Measurements from ENCODE around the gene UBE2M. TPM values are rescaled to one million over a fixed set of nuclear protein-coding genes. Genes with fewer than 3 reads are reported as not detected.

The UBE2M gene
- polyA plus RNA-seq, 1 of the 3 experiments (the other 2 are of a cell fraction) = 135 TPM

DNA sequence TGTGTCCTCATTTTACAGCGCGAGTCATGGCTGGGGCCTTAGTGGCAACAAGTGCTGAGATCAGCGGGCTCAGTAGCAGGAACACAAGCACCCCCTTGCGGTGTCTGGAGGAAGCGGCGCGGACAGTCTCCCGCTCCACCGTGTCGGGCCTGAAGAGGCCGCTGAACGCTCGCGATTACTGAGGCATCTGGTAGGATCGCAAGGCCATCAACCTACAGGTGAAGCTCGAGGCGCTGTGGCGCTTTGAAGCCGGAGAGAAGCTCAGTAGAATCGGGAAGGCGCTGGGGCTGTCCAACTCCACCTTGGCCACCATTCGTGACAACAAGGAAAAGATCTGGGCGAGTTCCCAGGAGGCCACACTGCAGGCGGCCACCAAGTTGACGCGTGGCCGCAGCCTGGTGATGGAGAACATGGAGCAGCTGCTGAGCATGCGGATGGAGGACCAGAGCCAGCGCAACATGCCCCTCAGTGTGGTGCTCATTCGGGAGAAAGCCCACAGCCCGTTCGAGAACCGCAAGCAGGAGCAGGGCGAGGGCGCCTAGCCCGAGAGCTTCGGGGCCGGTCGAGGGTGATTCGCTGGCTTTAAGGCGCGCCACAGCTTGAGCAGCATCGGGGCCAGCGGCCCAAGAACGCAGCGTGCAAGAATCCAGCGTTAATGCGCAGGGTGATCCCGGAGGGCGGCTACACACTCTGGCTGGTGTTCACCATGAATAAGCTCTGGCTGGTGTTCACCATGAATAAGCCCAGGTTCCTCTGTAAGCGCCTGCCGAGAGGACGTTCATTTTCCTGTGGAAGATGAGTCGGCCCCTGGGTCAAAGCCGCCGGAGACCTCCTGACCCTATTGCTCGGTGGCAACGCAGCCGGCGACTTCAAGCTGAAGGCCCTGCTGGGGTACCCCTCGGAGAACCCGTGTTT lies 23.1 kb upstream of the UBE2M start (continued):
- TF ChIP-seq, protein P1, sequence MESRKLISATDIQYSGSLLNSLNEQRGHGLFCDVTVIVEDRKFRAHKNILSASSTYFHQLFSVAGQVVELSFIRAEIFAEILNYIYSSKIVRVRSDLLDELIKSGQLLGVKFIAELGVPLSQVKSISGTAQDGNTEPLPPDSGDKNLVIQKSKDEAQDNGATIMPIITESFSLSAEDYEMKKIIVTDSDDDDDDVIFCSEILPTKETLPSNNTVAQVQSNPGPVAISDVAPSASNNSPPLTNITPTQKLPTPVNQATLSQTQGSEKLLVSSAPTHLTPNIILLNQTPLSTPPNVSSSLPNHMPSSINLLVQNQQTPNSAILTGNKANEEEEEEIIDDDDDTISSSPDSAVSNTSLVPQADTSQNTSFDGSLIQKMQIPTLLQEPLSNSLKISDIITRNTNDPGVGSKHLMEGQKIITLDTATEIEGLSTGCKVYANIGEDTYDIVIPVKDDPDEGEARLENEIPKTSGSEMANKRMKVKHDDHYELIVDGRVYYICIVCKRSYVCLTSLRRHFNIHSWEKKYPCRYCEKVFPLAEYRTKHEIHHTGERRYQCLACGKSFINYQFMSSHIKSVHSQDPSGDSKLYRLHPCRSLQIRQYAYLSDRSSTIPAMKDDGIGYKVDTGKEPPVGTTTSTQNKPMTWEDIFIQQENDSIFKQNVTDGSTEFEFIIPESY (IDR thresholded peaks at IDR 0.05; ENCODE audit: borderline replicate concordance, low read depth) = peak; percentile 39; the same call in 1 of the 2 replicates
- TF ChIP-seq SIN3A (IDR thresholded peaks at IDR 0.05; ENCODE audit: borderline replicate concordance, low read depth, low read length) (no peak), RFX5 (IDR thresholded peaks at IDR 0.05; ENCODE audit: low read length) (no peak), FOSL2 (IDR thresholded peaks at IDR 0.05; ENCODE audit: borderline replicate concordance, low read depth) (no peak)

DNA sequence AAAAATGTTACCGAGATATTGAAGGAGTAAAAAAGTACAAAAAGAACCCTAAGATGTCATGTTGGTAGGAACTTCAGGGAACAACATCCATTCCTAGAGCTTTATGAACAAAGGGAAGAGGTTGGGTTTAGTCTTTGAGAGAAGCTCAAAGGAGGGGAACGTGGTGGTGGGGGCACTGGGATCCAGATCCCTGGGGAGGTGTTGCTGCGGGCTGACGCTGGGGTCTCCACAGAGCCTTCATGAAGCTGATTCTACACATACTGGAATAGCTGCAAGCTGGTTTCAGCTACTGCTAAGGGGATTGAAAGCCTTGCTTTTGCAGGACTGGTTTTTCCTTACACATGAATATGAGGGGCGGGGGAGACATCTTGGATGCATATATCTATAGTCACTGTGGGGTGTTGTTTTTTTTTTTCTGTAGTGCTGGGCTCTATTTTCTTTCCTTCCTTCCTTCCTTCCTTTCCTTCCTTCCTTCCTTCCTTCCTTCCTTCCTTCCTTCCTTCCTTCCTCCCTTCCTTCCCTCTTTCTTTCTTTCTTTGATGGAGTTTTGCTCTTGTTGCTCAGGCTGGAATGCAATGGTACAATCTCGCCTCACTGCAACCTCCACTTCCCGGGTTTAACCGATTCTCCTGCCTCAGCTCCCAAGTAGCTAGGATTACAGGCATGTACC lies 21.2 kb upstream of the UBE2M start:
- H3K9me2 ChIP-seq = no peaks in the 10 kb centered on the region
- H3K4me1 ChIP-seq (ENCODE audit: control insufficient read depth in 1 of 2, insufficient read depth in 2 of 2, low read depth in 1 of 2, low read length in 1 of 2) = peaks cover 0 to 3% of the 10 kb centered on the region in 2 experiments; a peak in 1 of 4 replicates
- H3K36me3 ChIP-seq (replicated peaks in 1 of 2; ENCODE audit: control insufficient read depth in 1 of 2, insufficient read depth in 2 of 2, low read length in 1 of 2) = peaks cover 19 to 22% of the 10 kb centered on the region in 2 experiments
- 96% methylated on average over 8 of the region's 8 CpGs for WGBS (ENCODE audit: low lambda C conversion rate)
- H4K20me1 ChIP-seq (ENCODE audit: insufficient read depth) = no peaks in the 10 kb centered on the region
- peaks cover 68% of the 10 kb centered on the region for H3K79me2 ChIP-seq (ENCODE audit: insufficient read depth)
- TF ChIP-seq NFIC (IDR thresholded peaks at IDR 0.05; ENCODE audit: borderline replicate concordance) (no peak), JUND (IDR thresholded peaks at IDR 0.05) (no peak), IRF3 (IDR thresholded peaks at IDR 0.05; ENCODE audit: low read depth, low read length) (no peak), YY1 (IDR thresholded peaks at IDR 0.05; ENCODE audit: low read depth) (no peak)
- H3K9ac ChIP-seq = no peak overlapping the region
- DNase-seq = no peak
- no peak overlapping the region for H3K4me2 ChIP-seq
- no peak overlapping the region for H3K27ac ChIP-seq (ENCODE audit: low read depth in 2 of 2, low read length in 1 of 2)
- H3K4me3 ChIP-seq (ENCODE audit: low read depth in 2 of 2, low read length in 1 of 2) = no peak overlapping the region
- no peaks in the 10 kb centered on the region for H3K27me3 ChIP-seq (ENCODE audit: insufficient read depth)
- peaks cover 4% of the 10 kb centered on the region for H3F3A ChIP-seq (replicated peaks; ENCODE audit: insufficient read depth)
- ChIA-PET CTCF (interaction anchor here (0.8 kb wide), 1 partner anchor 17 kb away, joined by 3 read pairs; no protein-coding TSS in a partner anchor), POLR2A (no interaction called here)
- H3K9me3 ChIP-seq = no peaks in the 10 kb centered on the region
- no peak overlapping the region for H2AFZ ChIP-seq (ENCODE audit: low read depth)
